PC-9 (cell line): ENCODE measurements around the gene RTN1. TPM values are rescaled to one million over a fixed set of nuclear protein-coding genes. Genes with fewer than 3 reads are reported as not detected.

Experiments
- BruUV-seq: library from RNA; stranded (reverse); fragments of 400-500 nt; replicated peaks from 2 replicates; lab custom pipeline; 2021; lab: Mats Ljungman, UMichigan
- CTCF ChIA-PET: fragments of 300-600 bp; sonication (Branson Sonifier 250); formaldehyde crosslinking; loops from one replicate; lab custom pipeline; 2022; ENCODE audit warnings: antibody characterized with exemption; lab: Charles Lee
- POLR2A ChIA-PET: fragments of 300-600 bp; sonication (Branson Sonifier 250); formaldehyde crosslinking; loops from one replicate; lab custom pipeline; 2022; ENCODE audit warnings: antibody characterized with exemption; ENCODE audit not compliant: unreplicated experiment; lab: Charles Lee
- DNase-seq, 2 experiments: peaks; one replicate each; pipeline versions ENCODE4 v3.0.0 to v3.0.0-alpha.2; 2015 to 2022; ENCODE audit warnings: mixed read lengths in 1 of 2
- H2AFZ ChIP-seq: fragments of 200-600 bp; sonication (generic); 2 replicates; pipeline ENCODE4 v1.8.1; 2017; ENCODE audit warnings: antibody characterized with exemption
- H3F3A ChIP-seq: fragments of 200-600 bp; sonication (generic); 2 replicates; pipeline ENCODE4 v1.8.1; 2017; ENCODE audit warnings: antibody characterized with exemption, mild to moderate bottlenecking, low read depth; ENCODE audit not compliant: insufficient read depth
- H3K27ac ChIP-seq: fragments of 200-600 bp; sonication (generic); 2 replicates; pipeline ENCODE4 v1.6.1; 2016; ENCODE audit warnings: mixed run types
- H3K27me3 ChIP-seq: fragments of 200-600 bp; sonication (generic); 2 replicates; pipeline ENCODE4 v1.6.1; 2016; ENCODE audit warnings: low read depth, mixed run types; ENCODE audit not compliant: insufficient read depth
- H3K36me3 ChIP-seq: fragments of 200-600 bp; sonication (generic); 2 replicates; pipeline ENCODE4 v1.6.1; 2016; ENCODE audit warnings: low read depth, mixed run types
- H3K4me1 ChIP-seq: fragments of 200-600 bp; sonication (generic); replicated peaks from 2 replicates; pipeline ENCODE4 v1.6.1; 2016; ENCODE audit warnings: mixed run types; ENCODE audit not compliant: insufficient read depth
- H3K4me2 ChIP-seq: fragments of 200-600 bp; sonication (generic); 2 replicates; pipeline ENCODE4 v1.6.1; 2017; ENCODE audit warnings: mixed run types
- H3K4me3 ChIP-seq: fragments of 200-600 bp; sonication (generic); 2 replicates; pipeline ENCODE4 v1.6.1; 2016; ENCODE audit warnings: mixed run types
- H3K79me2 ChIP-seq: fragments of 200-600 bp; sonication (generic); 2 replicates; pipeline ENCODE4 v1.6.1; 2017; ENCODE audit warnings: low read depth, mixed run types
- H3K9me2 ChIP-seq: fragments of 200-600 bp; sonication (generic); 2 replicates; pipeline ENCODE4 v1.8.1; 2017; ENCODE audit warnings: mild to moderate bottlenecking; ENCODE audit not compliant: insufficient read depth
- H3K9me3 ChIP-seq: fragments of 200-600 bp; sonication (generic); 2 replicates; pipeline ENCODE4 v1.8.1; 2016; ENCODE audit warnings: low read depth; ENCODE audit not compliant: insufficient read depth
- H4K20me1 ChIP-seq: fragments of 200-600 bp; sonication (generic); 2 replicates; pipeline ENCODE4 v1.8.1; 2017; ENCODE audit not compliant: insufficient read depth
- EZH2 ChIP-seq: fragments of 200-600 bp; sonication (generic); IDR thresholded peaks from 2 replicates; pipeline ENCODE4 v1.8.0; 2017; ENCODE audit warnings: antibody characterized with exemption, low read depth
- intact Hi-C: fragments of 100-400 bp; cut with micrococcal nuclease; formaldehyde crosslinking; loops from one replicate; pipeline ENCODE4 v1.10.0; 2022; ENCODE audit not compliant: unreplicated experiment
- total RNA-seq: library from RNA; stranded (reverse); gene quantifications from 2 replicates; pipeline ENCODE4 v1.2.3, GENCODE V29; 2021
- TF ChIP-seq, protein P1 (sequence below): fragments of 200-600 bp; sonication (generic); conservative IDR thresholded peaks from 2 replicates; pipeline ENCODE4 v1.6.1; 2017; ENCODE audit warnings: mixed run types, antibody characterized with exemption, mild to moderate bottlenecking, moderate library complexity

The RTN1 gene
- total RNA-seq, 1 experiment from 2014 or later, result not detected

DNA sequence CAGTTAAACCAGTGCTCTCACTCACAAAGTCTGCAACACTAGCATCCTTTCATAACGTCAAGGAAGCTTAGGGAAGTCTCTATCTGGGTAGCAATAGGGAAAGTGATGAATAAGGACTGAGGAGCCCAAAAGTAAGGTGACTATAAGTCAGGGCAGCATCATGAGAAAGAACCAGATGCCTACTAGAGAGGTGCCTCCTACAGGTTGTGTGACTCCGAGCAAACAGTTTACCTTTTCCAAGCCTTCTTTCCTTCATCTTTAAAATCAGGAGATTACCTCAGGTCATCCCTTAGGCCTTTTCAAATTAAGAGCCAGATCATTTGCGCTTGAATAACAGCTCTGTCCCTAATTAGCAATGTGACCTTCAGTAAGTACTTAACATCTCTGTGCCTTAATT lies 40.2 kb downstream of the RTN1 start:
- no peaks in the 10 kb centered on the region for H3K79me2 ChIP-seq
- peak overlapping the region; percentile 78 for H3K27ac ChIP-seq
- CTCF ChIA-PET, result no interaction called here
- H3K4me1 ChIP-seq, result peaks cover 34% of the 10 kb centered on the region
- POLR2A ChIA-PET, result no interaction called here
- peak overlapping the region; percentile 52 for H3K4me2 ChIP-seq
- intact Hi-C loops, result no loop called here
- H2AFZ ChIP-seq, result peak overlapping the region; percentile 63
- no TSS peak for BruUV-seq
- no peak for DNase-seq
- H3K4me3 ChIP-seq, result 0 out of 2 replicates have a peak overlapping the region, but pooled peaks have one; percentile 7
- H3F3A ChIP-seq, result peaks cover 18% of the 10 kb centered on the region; the same call in 1 of the 2 replicates
- no peaks in the 10 kb centered on the region for H3K27me3 ChIP-seq
- no peaks in the 10 kb centered on the region for H3K9me3 ChIP-seq
- H3K9me2 ChIP-seq, result no peaks in the 10 kb centered on the region
- H3K36me3 ChIP-seq, result no peaks in the 10 kb centered on the region
- no peaks in the 10 kb centered on the region for H4K20me1 ChIP-seq
- TF ChIP-seq, protein P1, sequence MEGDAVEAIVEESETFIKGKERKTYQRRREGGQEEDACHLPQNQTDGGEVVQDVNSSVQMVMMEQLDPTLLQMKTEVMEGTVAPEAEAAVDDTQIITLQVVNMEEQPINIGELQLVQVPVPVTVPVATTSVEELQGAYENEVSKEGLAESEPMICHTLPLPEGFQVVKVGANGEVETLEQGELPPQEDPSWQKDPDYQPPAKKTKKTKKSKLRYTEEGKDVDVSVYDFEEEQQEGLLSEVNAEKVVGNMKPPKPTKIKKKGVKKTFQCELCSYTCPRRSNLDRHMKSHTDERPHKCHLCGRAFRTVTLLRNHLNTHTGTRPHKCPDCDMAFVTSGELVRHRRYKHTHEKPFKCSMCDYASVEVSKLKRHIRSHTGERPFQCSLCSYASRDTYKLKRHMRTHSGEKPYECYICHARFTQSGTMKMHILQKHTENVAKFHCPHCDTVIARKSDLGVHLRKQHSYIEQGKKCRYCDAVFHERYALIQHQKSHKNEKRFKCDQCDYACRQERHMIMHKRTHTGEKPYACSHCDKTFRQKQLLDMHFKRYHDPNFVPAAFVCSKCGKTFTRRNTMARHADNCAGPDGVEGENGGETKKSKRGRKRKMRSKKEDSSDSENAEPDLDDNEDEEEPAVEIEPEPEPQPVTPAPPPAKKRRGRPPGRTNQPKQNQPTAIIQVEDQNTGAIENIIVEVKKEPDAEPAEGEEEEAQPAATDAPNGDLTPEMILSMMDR, result no peak
- TF ChIP-seq EZH2, result no peak

DNA sequence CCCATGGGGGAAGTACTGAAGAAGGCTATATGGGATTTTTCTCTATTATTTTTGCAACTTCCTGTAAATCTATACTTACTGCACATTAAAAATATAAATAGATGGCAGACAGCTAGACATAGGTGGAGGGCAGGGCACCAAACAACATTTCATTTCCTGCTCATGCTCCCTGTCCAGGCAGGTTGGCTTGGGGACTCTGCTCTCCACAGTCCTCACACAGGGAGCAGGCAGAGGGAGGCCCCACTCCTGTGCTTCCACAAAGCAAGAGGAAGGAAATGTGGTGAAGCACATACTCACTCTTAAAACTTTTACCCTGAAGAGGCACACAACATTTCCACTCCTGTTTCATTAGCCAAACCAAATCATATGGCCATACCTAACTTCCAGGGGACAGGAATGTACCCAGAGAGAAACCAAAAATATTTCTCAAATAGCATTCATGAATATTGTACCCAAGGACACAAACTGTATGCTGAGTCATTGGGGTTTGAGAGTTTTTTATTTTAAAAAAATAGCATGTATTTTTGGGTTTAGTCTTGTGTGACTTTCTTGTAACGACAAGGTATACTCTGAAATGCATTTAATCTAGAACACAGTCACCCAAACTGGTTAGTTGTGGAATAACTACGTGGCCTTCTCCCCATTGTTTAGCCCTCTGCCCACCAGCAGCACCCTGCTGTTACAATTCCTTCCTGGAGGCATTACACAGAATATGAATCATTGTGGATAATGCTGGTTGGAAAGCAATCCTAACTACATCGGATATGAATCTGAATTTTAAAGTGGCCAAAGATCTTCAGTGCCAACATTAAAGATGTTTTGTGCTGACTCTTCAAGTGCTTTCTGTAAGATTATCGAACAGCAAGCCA lies 40.9 kb downstream of the RTN1 start:
- Histone ChIP-seq H2AFZ (peak overlapping the region; percentile 63), H3K79me2 (no peaks in the 10 kb centered on the region), H4K20me1 (no peaks in the 10 kb centered on the region), H3K4me1 (peaks cover 34% of the 10 kb centered on the region), H3K36me3 (no peaks in the 10 kb centered on the region), H3K9me3 (no peaks in the 10 kb centered on the region), H3F3A (peaks cover 18% of the 10 kb centered on the region; the same call in 1 of the 2 replicates), H3K27ac (peak overlapping the region; percentile 78), H3K4me2 (peak overlapping the region; percentile 52), H3K4me3 (0 out of 2 replicates have a peak overlapping the region, but pooled peaks have one; percentile 7), H3K9me2 (no peaks in the 10 kb centered on the region), H3K27me3 (no peaks in the 10 kb centered on the region)
- CTCF ChIA-PET, result no interaction called here
- no TSS peak for BruUV-seq
- intact Hi-C loops, result no loop called here
- POLR2A ChIA-PET, result no interaction called here
- peak; percentile 4 to 54 for DNase-seq
- no peak for TF ChIP-seq EZH2
- TF ChIP-seq, protein P1, result no peak

DNA sequence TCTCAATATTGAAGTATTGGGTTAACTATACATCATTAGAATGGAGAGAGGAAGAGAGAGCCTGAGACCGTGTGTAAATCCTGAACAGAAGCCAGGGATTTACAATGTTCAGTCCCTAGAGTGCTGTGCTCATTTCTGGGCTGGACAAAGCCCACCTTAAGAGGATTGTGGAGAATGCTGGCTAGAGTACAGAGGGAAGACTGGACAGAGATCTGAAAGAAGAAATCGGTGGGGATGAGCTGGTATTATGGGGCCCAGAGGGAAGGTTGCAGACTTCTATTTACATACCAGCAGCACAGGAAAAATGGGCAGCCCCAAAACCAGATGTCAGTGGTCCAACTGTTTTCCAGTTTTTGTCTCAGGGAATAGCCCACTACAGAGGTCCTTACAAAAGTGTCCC lies 42.3 kb downstream of the RTN1 start:
- no peak overlapping the region for H3K27ac ChIP-seq
- no TSS peak for BruUV-seq

More for the DNA sequence above, 42.3 kb downstream of the RTN1 start:
- Histone ChIP-seq H3K4me1 (peaks cover 34% of the 10 kb centered on the region), H2AFZ (no peak overlapping the region; the same call in 1 of the 2 replicates), H3K27me3 (no peaks in the 10 kb centered on the region), H3K9me3 (no peaks in the 10 kb centered on the region), H3K9me2 (no peaks in the 10 kb centered on the region), H3K4me3 (no peak overlapping the region), H3K4me2 (peak overlapping the region; percentile 23; the same call in 1 of the 2 replicates), H3K79me2 (no peaks in the 10 kb centered on the region), H4K20me1 (no peaks in the 10 kb centered on the region), H3F3A (peaks cover 18% of the 10 kb centered on the region; the same call in 1 of the 2 replicates), H3K36me3 (no peaks in the 10 kb centered on the region)
- TF ChIP-seq, protein P1, result no peak
- no peak for TF ChIP-seq EZH2
- intact Hi-C loops, result no loop called here
- DNase-seq, result no peak
- ChIA-PET CTCF (no interaction called here), POLR2A (no interaction called here)
